Measurements from ENCODE around the gene CCDC14. TPM values are rescaled to one million over a fixed set of nuclear protein-coding genes. Genes with fewer than 3 reads are reported as not detected.
"Not testable (repeated sequence)": the region's sequence is repeated elsewhere in the genome, so short reads cannot be mapped to it uniquely, and the experiment has no call there.

CCDC14 gene
- total and polyA plus RNA-seq, 2 of the 4 experiments (the other 2 are of a cell fraction) = 82.1 to 109 TPM

GRCh38 chr3:123892195-123892594 lies 68.8 kb downstream of the CCDC14 start:
- in situ Hi-C loops (cut with MboI; ENCODE audit: low sequenced_read_pairs) = no loop called here

GRCh38 chr3:123890991-123891390 lies 70.0 kb downstream of the CCDC14 start:
- H2BK5ac ChIP-seq (ENCODE audit: low read depth, low read length, poor library complexity, severe bottlenecking); POLR2A ChIA-PET (ENCODE audit: unreplicated experiment); H2BK120ac ChIP-seq (ENCODE audit: low read depth, low read length); DNase-seq; H2AK9ac ChIP-seq (replicated peaks; ENCODE audit: low read depth, low read length, poor library complexity); H4K20me1 ChIP-seq (ENCODE audit: insufficient read depth, low read length); H3K23ac ChIP-seq (ENCODE audit: low read depth, low read length); intact Hi-C loops (cut with micrococcal nuclease); H3K79me1 ChIP-seq (ENCODE audit: low read depth in 1 of 2, low read length in 2 of 2); H3K4me1 ChIP-seq (ENCODE audit: control insufficient read depth, insufficient read depth, low read length); H3K9me1 ChIP-seq (ENCODE audit: insufficient read depth, low read length); H2AK5ac ChIP-seq (ENCODE audit: low read depth, low read length); BruUV-seq (replicated peaks); H4K91ac ChIP-seq (ENCODE audit: insufficient read depth, low read depth, low read length); H3K4me2 ChIP-seq (ENCODE audit: low read depth, low read length); H3K4ac ChIP-seq (ENCODE audit: low read depth, low read length); ATAC-seq (ENCODE audit: low read depth); H3K14ac ChIP-seq (replicated peaks; ENCODE audit: low read depth, low read length); H3K4me3 ChIP-seq (ENCODE audit: insufficient read depth, low read depth, low read length); H3K27ac ChIP-seq (ENCODE audit: insufficient read depth, low read length); H3K36me3 ChIP-seq (ENCODE audit: control insufficient read depth, insufficient read depth, low read length); H2BK15ac ChIP-seq (ENCODE audit: low read depth, low read length); CTCF ChIA-PET; H4K8ac ChIP-seq (ENCODE audit: low read depth in 2 of 2, low read length in 2 of 2); dilution Hi-C loops (cut with HindIII; ENCODE audit: low sequenced_read_pairs, unreplicated experiment); in situ Hi-C loops (cut with MboI; ENCODE audit: low sequenced_read_pairs); H2AFZ ChIP-seq (replicated peaks; ENCODE audit: low read length, poor library complexity); H3K9ac ChIP-seq (ENCODE audit: low read depth, low read length); H3K27me3 ChIP-seq (ENCODE audit: control insufficient read depth, insufficient read depth, low read length); H3K56ac ChIP-seq (ENCODE audit: extremely low read depth, insufficient read depth, low read length); H4K5ac ChIP-seq (ENCODE audit: low read depth, low read length); H3K9me3 ChIP-seq (ENCODE audit: control insufficient read depth, insufficient read depth, low read length); H3K18ac ChIP-seq (ENCODE audit: low read depth, low read length); H2BK20ac ChIP-seq (ENCODE audit: low read depth, low read length): not testable (repeated sequence)
- WGBS, 2 experiments (ENCODE audit: extremely low coverage in 2 of 2, insufficient read length in 1 of 2) = no CpG with 5 or more reads among the region's 1 CpG

More at GRCh38 chr3:123892195-123892594, 68.8 kb downstream of the CCDC14 start:
- Histone ChIP-seq H2BK120ac (ENCODE audit: low read depth, low read length) (no peak overlapping the region), H2BK15ac (ENCODE audit: low read depth, low read length) (no peak overlapping the region), H3K9me3 (ENCODE audit: control insufficient read depth, insufficient read depth, low read length) (peaks cover 5% of the 10 kb centered on the region), H3K23ac (ENCODE audit: low read depth, low read length) (no peak overlapping the region), H3K4me2 (ENCODE audit: low read depth, low read length) (no peak overlapping the region), H4K91ac (ENCODE audit: insufficient read depth, low read depth, low read length) (no peak overlapping the region), H2AK5ac (ENCODE audit: low read depth, low read length) (no peak overlapping the region), H4K5ac (ENCODE audit: low read depth, low read length) (no peak overlapping the region), H3K9ac (ENCODE audit: low read depth, low read length) (no peak overlapping the region), H3K4me1 (ENCODE audit: control insufficient read depth, insufficient read depth, low read length) (no peaks in the 10 kb centered on the region), H3K9me1 (ENCODE audit: insufficient read depth, low read length) (no peaks in the 10 kb centered on the region), H4K8ac (ENCODE audit: low read depth in 2 of 2, low read length in 2 of 2) (no peak overlapping the region), H2AFZ (replicated peaks; ENCODE audit: low read length, poor library complexity) (no peak overlapping the region), H4K20me1 (ENCODE audit: insufficient read depth, low read length) (no peaks in the 10 kb centered on the region), H2AK9ac (replicated peaks; ENCODE audit: low read depth, low read length, poor library complexity) (no peak overlapping the region), H3K4ac (ENCODE audit: low read depth, low read length) (no peak overlapping the region), H3K56ac (ENCODE audit: extremely low read depth, insufficient read depth, low read length) (no peak overlapping the region), H3K79me1 (ENCODE audit: low read depth in 1 of 2, low read length in 2 of 2) (no peaks in the 10 kb centered on the region), H3K18ac (ENCODE audit: low read depth, low read length) (no peak overlapping the region), H2BK5ac (ENCODE audit: low read depth, low read length, poor library complexity, severe bottlenecking) (no peak overlapping the region), H3K14ac (replicated peaks; ENCODE audit: low read depth, low read length) (no peak overlapping the region), H3K4me3 (ENCODE audit: insufficient read depth, low read depth, low read length) (no peak overlapping the region), H3K27ac (ENCODE audit: insufficient read depth, low read length) (no peak overlapping the region), H3K36me3 (ENCODE audit: control insufficient read depth, insufficient read depth, low read length) (no peaks in the 10 kb centered on the region), H3K27me3 (ENCODE audit: control insufficient read depth, insufficient read depth, low read length) (no peaks in the 10 kb centered on the region), H2BK20ac (ENCODE audit: low read depth, low read length) (no peak overlapping the region)
- BruUV-seq (replicated peaks) = no TSS peak
- no peak for TF ChIP-seq FOS (IDR thresholded peaks at IDR 0.05; ENCODE audit: low read depth, low read length)
- no peak for TF ChIP-seq CEBPB (IDR thresholded peaks at IDR 0.05; ENCODE audit: low read depth, low read length)
- intact Hi-C loops (cut with micrococcal nuclease) (no loop called here), dilution Hi-C loops (cut with HindIII; ENCODE audit: low sequenced_read_pairs, unreplicated experiment) (no loop called here)
- DNase-seq (no peak), ATAC-seq (ENCODE audit: low read depth) (no peak)
- no CpG with 5 or more reads among the region's 1 CpG for WGBS, 2 experiments (ENCODE audit: extremely low coverage in 2 of 2, insufficient read length in 1 of 2)
- ChIA-PET POLR2A (ENCODE audit: unreplicated experiment) (no interaction called here), CTCF (no interaction called here)
